GM12878 (cell line): Measurements from ENCODE around the gene SPINDOC. TPM values are rescaled to one million over a fixed set of nuclear protein-coding genes. Genes with fewer than 3 reads are reported as not detected.

Source experiments
- CBFB ChIP-seq: IDR thresholded peaks from 2 replicates; pipeline ENCODE4 v1.6.1; 2016; ENCODE audit warnings: antibody characterized with exemption, low read depth
- CEBPZ ChIP-seq: fragments of 150-350 bp; IDR thresholded peaks from 2 replicates; pipeline ENCODE4 v1.6.1; 2016; ENCODE audit warnings: low read depth, low read length
- FOS ChIP-seq: IDR thresholded peaks from 3 replicates; pipeline ENCODE4 v1.6.1; 2011; ENCODE audit warnings: borderline replicate concordance; ENCODE audit not compliant: insufficient read length; ENCODE audit errors: extremely low read depth
- IRF3 ChIP-seq: fragments of 450-650 bp; IDR thresholded peaks from 2 replicates; pipeline ENCODE4 v1.6.1; 2014; ENCODE audit warnings: mild to moderate bottlenecking
- ZBED1 ChIP-seq: IDR thresholded peaks from 2 replicates; pipeline ENCODE4 v1.6.1; 2016; ENCODE audit warnings: borderline replicate concordance
- ZBTB4 ChIP-seq: fragments of 450-650 bp; formaldehyde crosslinking; IDR thresholded peaks from 2 replicates; pipeline ENCODE4 v1.4.0; 2022; ENCODE audit warnings: mild to moderate bottlenecking, moderate library complexity
- polyA plus RNA-seq, 11 experiments: library from polyadenylated mRNA; depleted of rRNA in 4 of 11; unstranded in 6 of 11; stranded (reverse) in 5 of 11; fragments of >200 nt; fragmentation: Nextera tagmentation in 4 of 11; fragmentation: Illumina TruSeq in 1 of 11; extraction: Ambion mirVana in 4 of 11; extraction: Trizol in 1 of 11; gene quantifications; 1 replicate in 1 of 11; 2 replicates in 10 of 11; pipeline versions ENCODE4 v1.2.1 to v1.2.3, GENCODE V29; 2011 to 2016; ENCODE audit warnings: inconsistent platforms in 2 of 11, missing spikeins in 2 of 11, low read depth in 1 of 11
- total RNA-seq, 4 experiments: library from RNA; depleted of rRNA in 3 of 4; stranded (reverse); fragments of >200 nt in 3 of 4; fragmentation: Illumina TruSeq in 1 of 4; extraction: Trizol in 1 of 4; gene quantifications; 2 replicates each; pipeline versions ENCODE4 v1.2.1 to v1.2.3, GENCODE V29; 2013 to 2021
- TF ChIP-seq, protein P1 (sequence below): fragments of 450-650 bp; conservative IDR thresholded peaks from 2 replicates; pipeline ENCODE4 v1.6.1; 2017; ENCODE audit warnings: mild to moderate bottlenecking, moderate library complexity

SPINDOC gene
- total and polyA plus RNA-seq, 10 of the 15 experiments (the other 5 are each of a cell fraction or from before 2014, with no cell fraction given), result 0.88 to 38.2 (median 16.9) TPM

DNA sequence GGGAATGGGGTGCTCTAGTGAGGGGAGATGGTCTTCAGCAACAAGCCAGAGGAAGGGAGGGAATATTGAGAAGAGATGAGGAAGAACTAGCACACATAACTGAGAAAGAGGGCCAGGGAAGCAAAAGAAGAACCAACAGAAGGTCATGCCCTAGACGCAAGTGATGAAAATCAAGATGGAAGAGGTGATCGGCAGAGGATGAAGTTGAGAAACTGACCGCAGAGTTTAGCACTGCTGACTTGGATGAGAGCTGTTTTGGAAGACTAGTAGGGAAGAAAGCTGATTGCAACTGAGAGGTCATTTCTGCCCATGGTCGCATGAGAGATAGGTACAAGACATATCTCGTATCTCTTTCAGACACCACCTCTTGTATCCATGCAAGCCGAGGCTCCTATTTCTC is 2.9 kb downstream of the SPINDOC start (continued):
- TF ChIP-seq CEBPZ (no peak), FOS (no peak), ZBTB4 (no peak), IRF3 (no peak), ZBED1 (no peak), CBFB (no peak)
- TF ChIP-seq, protein P1, sequence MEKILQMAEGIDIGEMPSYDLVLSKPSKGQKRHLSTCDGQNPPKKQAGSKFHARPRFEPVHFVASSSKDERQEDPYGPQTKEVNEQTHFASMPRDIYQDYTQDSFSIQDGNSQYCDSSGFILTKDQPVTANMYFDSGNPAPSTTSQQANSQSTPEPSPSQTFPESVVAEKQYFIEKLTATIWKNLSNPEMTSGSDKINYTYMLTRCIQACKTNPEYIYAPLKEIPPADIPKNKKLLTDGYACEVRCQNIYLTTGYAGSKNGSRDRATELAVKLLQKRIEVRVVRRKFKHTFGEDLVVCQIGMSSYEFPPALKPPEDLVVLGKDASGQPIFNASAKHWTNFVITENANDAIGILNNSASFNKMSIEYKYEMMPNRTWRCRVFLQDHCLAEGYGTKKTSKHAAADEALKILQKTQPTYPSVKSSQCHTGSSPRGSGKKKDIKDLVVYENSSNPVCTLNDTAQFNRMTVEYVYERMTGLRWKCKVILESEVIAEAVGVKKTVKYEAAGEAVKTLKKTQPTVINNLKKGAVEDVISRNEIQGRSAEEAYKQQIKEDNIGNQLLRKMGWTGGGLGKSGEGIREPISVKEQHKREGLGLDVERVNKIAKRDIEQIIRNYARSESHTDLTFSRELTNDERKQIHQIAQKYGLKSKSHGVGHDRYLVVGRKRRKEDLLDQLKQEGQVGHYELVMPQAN, result no peak
